Right lobe of liver (tissue), 6 donors: ENCODE measurements around the gene SLC39A12. TPM values are rescaled to one million over a fixed set of nuclear protein-coding genes. Genes with fewer than 3 reads are reported as not detected.

Source experiments
- ATAC-seq, 4 donors: fragments of 200-7000 bp; cut with Tn5 transposase; one replicate each; pipeline ENCODE4 v1.9.1; 2020; ENCODE audit warnings: mild to moderate bottlenecking in 4 of 4, moderate library complexity in 4 of 4
- DNase-seq, 3 donors: peaks; one replicate each; pipeline ENCODE4 v3.0.0-alpha.2; 2020
- H3K27ac ChIP-seq, 3 donors: fragments of 200-600 bp; one replicate each; pipeline ENCODE4 v1.8.0; 2022
- H3K27me3 ChIP-seq, 2 donors: fragments of 200-600 bp; one replicate each; pipeline ENCODE4 v1.8.0; 2022
- H3K36me3 ChIP-seq, 4 donors: fragments of 200-600 bp; sonication (generic) in 1 of 4; one replicate each; pipeline versions ENCODE4 v1.5.1 to v1.8.0; 2017 to 2022; ENCODE audit warnings: control low read depth in 1 of 4
- H3K4me1 ChIP-seq, 4 donors: fragments of 200-600 bp; sonication (generic) in 1 of 4; one replicate each; pipeline versions ENCODE4 v1.5.1 to v1.8.0; 2017 to 2022; ENCODE audit warnings: control low read depth in 1 of 4
- H3K4me3 ChIP-seq, 3 donors: fragments of 200-600 bp; one replicate each; pipeline ENCODE4 v1.8.0; 2022
- H3K9me3 ChIP-seq, 4 donors: fragments of 200-600 bp; sonication (generic) in 1 of 4; one replicate each; pipeline versions ENCODE4 v1.5.1 to v1.8.0; 2017 to 2022; ENCODE audit warnings: control low read depth in 1 of 4
- CTCF ChIP-seq, 4 donors: fragments of 200-600 bp in 3 of 4; fragments of 450-650 bp in 1 of 4; IDR thresholded peaks; one replicate each; pipeline versions ENCODE4 v1.5.1 to v1.8.0; 2016 to 2022; ENCODE audit warnings: antibody characterized with exemption in 4 of 4, mild to moderate bottlenecking in 2 of 4
- POLR2A ChIP-seq: fragments of 450-650 bp; IDR thresholded peaks from one replicate; pipeline ENCODE4 v1.6.1; 2017; ENCODE audit warnings: antibody characterized with exemption, mild to moderate bottlenecking
- WGBS: methylation state at CpG from one replicate; pipeline ENCODE4 v1.1.6; 2018; ENCODE audit warnings: low coverage, low lambda C conversion rate; ENCODE audit not compliant: insufficient coverage; ENCODE audit errors: missing lambda C conversion rate; 5-methylcytosine and 5-hydroxymethylcytosine counted together
- intact Hi-C, 2 donors: fragments of 100-400 bp; cut with DNase I; formaldehyde crosslinking; loops; one replicate each; pipeline versions ENCODE4 v1.11.2 to v1.14.1; 2022
- total RNA-seq, 6 experiments: library from RNA; depleted of rRNA in 2 of 6; stranded (reverse); fragments of >200 nt in 2 of 6; fragmentation: NEBNext Ultra II Directional in 3 of 6; extraction: Animal tissue kit (Norgen Biotek cat#: 25700) in 3 of 6; gene quantifications; one replicate each; pipeline versions ENCODE4 v1.1.0 to v1.2.4, GENCODE V29; 2016 to 2023
- donor health status: DM: no; HTN: yes; CAD: no.
- donor health status: DM: no; HTN: no; CAD: no.
- donor health status: DM: no; HTN: no; CAD: no.
- donor health status: DM: no; HTN: yes; CAD: no.
- donor health status: DM: no; HTN: yes; CAD: no.

Gene SLC39A12
- total RNA-seq, 6 experiments from 2014 or later = 0.10 to 0.11 TPM; not detected in 4

GRCh38 chr10:17910125-17910789 is 41.5 kb upstream of the SLC39A12 start:
- WGBS = 12% methylated on average over 12 of the region's 12 CpGs
- no peak overlapping the region for H3K4me3 ChIP-seq

GRCh38 chr10:17912754-17913153 is 39.0 kb upstream of the SLC39A12 start:
- ATAC-seq (no peak), DNase-seq (no peak)
- Histone ChIP-seq H3K4me1 (no peaks in the 10 kb centered on the region), H3K36me3 (no peaks in the 10 kb centered on the region), H3K4me3 (no peak overlapping the region), H3K27me3 (no peaks in the 10 kb centered on the region), H3K9me3 (no peaks in the 10 kb centered on the region), H3K27ac (no peak overlapping the region)
- TF ChIP-seq CTCF (IDR thresholded peaks at IDR 0.05) = no peak
- no peak for TF ChIP-seq POLR2A
- intact Hi-C loops = no loop called here
- 27% methylated on average over 4 of the region's 4 CpGs for WGBS

More at GRCh38 chr10:17910125-17910789, 41.5 kb upstream of the SLC39A12 start:
- no peak overlapping the region for H3K27ac ChIP-seq
- DNase-seq (no peak), ATAC-seq (peak; percentile 68 to 75 (median 72))
- no peaks in the 10 kb centered on the region for H3K27me3 ChIP-seq
- peaks cover 0 to 4% (median 0%) of the 10 kb centered on the region in 4 donors for H3K36me3 ChIP-seq
- TF ChIP-seq CTCF (IDR thresholded peaks at IDR 0.05) (peak; percentile 34 to 58 (median 52)), POLR2A (no peak)
- H3K9me3 ChIP-seq = no peaks in the 10 kb centered on the region
- no peaks in the 10 kb centered on the region for H3K4me1 ChIP-seq
- intact Hi-C loops = no loop called here

- no peaks in the 10 kb centered on the region for H3K36me3 ChIP-seq
- ATAC-seq (no peak), DNase-seq (no peak)
- H3K27ac ChIP-seq = no peak overlapping the region
- H3K4me3 ChIP-seq = no peak overlapping the region
- 74% methylated on average over 3 of the region's 5 CpGs for WGBS
- H3K4me1 ChIP-seq = no peaks in the 10 kb centered on the region
- intact Hi-C loops = no loop called here
- H3K9me3 ChIP-seq = no peaks in the 10 kb centered on the region
- no peaks in the 10 kb centered on the region for H3K27me3 ChIP-seq
- TF ChIP-seq CTCF (IDR thresholded peaks at IDR 0.05) (no peak), POLR2A (no peak)
Observed at GRCh38 chr10:17913604-17914003, 38.1 kb upstream of the SLC39A12 start.

DNA sequence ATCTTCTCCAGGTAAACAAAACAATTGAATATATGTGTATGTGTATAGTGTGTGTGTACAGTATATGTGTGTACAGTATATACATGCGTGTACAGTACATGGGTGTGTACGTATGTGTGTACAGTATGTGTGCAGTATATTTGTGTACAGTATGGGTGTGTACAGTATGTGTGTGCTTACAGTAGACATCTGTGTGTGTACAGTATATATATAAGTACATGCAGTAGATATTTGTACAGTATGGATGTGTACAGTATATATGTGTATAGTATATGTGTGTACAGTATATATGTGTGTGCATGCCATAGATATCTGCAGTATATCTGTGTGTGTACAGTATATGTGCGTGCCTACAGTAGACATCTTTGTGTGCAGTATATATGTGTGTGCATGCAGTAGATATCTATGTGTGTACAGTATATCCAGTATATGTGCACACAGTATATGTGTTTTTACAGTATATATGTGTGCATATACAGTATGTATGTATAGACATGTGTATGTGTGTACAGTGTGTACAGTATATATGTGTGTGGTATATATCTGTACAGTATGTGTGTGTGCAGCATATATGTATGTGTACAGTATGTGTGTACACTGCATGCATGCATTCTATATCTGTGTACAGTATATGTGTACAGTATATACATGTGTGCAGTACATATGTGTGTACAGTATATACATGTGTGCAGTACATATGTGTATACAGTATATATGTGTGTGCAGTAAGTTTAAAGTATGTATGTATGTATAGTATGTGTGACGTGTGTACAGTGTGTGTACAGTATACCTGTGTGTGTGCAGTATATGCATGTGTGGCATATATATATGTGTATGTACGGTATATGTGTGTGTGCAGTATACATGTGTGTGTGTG is 37.3 kb upstream of the SLC39A12 start:
- peak in 1 of 4 donors; percentile 18 for ATAC-seq

More for the DNA sequence above, 37.3 kb upstream of the SLC39A12 start:
- intact Hi-C loops = no loop called here
- H3K4me1 ChIP-seq = no peaks in the 10 kb centered on the region
- TF ChIP-seq CTCF (IDR thresholded peaks at IDR 0.05) = no peak
- no peak for TF ChIP-seq POLR2A
- no peaks in the 10 kb centered on the region for H3K9me3 ChIP-seq
- H3K4me3 ChIP-seq = no peak overlapping the region
- no peak for DNase-seq
- no peak overlapping the region for H3K27ac ChIP-seq
- no peaks in the 10 kb centered on the region for H3K36me3 ChIP-seq
- H3K27me3 ChIP-seq = no peaks in the 10 kb centered on the region
- 75% methylated on average over 5 of the region's 5 CpGs for WGBS
